ENCODE data around the gene S100A5.
A peak's percentile ranks its signal among the peaks of the same experiment; 100 is the strongest.

S100A5 gene

DNA sequence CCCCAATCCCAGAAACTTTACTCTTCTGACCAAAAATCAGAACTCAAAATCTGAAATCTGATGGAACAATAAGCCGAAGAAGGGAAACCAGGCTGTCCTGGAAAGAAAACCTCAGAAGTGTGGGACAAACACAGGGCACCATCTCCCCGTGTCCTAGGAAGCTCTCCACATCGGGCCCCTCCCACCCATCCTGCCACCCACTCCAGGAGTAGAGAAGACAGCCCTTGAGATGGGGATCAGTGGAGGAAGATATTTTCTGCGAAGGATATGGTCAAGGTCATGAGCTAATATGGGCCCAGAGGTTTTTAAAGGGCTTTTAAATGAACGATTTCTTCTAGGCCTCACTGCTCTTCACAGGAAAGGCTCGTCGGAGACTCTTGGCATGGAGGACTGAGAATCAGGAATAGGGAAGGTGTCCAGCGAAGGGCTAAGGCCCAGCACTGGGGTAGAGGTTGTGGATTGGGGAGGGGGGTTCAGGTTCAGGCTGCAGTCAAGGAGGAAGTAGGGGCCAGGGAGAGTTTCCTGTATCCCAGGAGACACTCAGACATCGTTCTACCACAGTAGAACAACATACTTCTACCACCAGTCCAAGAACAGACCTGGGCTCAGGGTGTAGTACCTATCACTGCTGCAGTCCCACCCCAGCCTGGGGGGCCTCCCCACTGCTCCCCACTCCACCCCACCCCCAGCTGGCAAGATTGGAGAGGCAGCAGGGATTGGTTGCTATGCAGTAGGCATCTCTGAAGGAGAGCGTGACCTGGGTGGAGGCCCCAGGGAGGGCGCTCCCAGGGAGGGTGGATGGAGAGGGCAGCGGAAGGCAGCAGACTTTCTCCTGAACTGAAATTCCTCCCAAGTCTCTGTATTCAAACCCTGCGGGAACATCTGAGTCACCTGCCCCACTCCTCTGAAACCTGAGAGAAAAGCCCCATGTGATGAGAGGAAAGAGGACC lies 1.2 kb upstream of the S100A5 start:
- TF ChIP-seq, protein P1, sequence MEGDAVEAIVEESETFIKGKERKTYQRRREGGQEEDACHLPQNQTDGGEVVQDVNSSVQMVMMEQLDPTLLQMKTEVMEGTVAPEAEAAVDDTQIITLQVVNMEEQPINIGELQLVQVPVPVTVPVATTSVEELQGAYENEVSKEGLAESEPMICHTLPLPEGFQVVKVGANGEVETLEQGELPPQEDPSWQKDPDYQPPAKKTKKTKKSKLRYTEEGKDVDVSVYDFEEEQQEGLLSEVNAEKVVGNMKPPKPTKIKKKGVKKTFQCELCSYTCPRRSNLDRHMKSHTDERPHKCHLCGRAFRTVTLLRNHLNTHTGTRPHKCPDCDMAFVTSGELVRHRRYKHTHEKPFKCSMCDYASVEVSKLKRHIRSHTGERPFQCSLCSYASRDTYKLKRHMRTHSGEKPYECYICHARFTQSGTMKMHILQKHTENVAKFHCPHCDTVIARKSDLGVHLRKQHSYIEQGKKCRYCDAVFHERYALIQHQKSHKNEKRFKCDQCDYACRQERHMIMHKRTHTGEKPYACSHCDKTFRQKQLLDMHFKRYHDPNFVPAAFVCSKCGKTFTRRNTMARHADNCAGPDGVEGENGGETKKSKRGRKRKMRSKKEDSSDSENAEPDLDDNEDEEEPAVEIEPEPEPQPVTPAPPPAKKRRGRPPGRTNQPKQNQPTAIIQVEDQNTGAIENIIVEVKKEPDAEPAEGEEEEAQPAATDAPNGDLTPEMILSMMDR (conservative IDR thresholded peaks at IDR 0.05; ENCODE audit: low read length), result no peak
- TF ChIP-seq EZH2phosphoT487 (IDR thresholded peaks at IDR 0.05; ENCODE audit: borderline replicate concordance), result no peak
- Histone ChIP-seq H3K4me1 (ENCODE audit: insufficient read depth, low read length, poor library complexity, severe bottlenecking) (peaks cover 78% of the 10 kb centered on the region), H3K79me2 (ENCODE audit: insufficient read depth, low read length) (peaks cover 34% of the 10 kb centered on the region), H3K9me2 (replicated peaks; ENCODE audit: low read depth, low read length) (no peaks in the 10 kb centered on the region), H3K36me3 (ENCODE audit: insufficient read depth, low read length) (peaks cover 13% of the 10 kb centered on the region; the same call in 1 of the 2 replicates), H3K9me3 (ENCODE audit: insufficient read depth, low read depth, low read length) (no peaks in the 10 kb centered on the region), H2AFZ (ENCODE audit: low read length) (no peak overlapping the region), H3F3A (ENCODE audit: low read depth) (peaks cover 18% of the 10 kb centered on the region), H3K9ac (ENCODE audit: low read depth, low read length, poor library complexity, severe bottlenecking) (peak overlapping the region; percentile 95), H3K4me3 (ENCODE audit: low read length, poor library complexity, severe bottlenecking) (peak overlapping the region; percentile 53), H4K20me1 (ENCODE audit: insufficient read depth, low read length, poor library complexity, severe bottlenecking) (peaks cover 25% of the 10 kb centered on the region), H3K27me3 (ENCODE audit: insufficient read depth, low read length, poor library complexity, severe bottlenecking) (no peaks in the 10 kb centered on the region), H3K4me2 (ENCODE audit: low read depth, low read length, poor library complexity, severe bottlenecking) (peak overlapping the region; percentile 98)

DNA sequence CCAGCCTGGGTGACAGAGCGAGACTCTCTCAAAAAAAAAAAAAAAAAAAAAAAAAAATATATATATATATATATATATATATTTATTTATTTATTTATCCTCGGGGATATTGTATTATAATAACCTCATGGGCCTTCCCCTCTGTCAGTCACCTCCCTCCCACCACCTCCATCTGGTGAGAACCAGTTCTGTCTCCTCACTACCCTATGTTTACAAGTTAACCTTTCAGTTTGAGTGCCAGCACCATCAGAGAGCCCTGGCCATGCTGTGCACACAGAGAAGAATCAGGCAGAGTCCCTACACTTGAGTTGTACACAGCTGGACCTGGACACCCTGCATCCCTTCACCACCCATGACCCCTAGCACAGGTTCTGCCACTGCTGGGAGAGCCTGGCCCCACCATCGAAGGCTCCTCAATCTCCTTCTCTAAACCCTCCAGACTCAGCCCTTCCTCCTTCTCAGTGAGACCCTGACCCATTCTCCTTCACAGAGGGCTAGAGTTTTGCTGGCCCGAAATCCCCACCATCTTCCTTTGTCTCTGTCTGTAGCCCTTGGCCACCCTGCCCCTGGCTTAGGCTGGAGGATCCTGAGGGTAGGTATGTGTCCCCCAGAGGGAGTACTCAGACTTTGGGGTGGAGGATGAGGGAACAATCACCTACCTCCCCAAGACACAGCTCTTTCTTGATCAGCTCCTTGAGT lies 1.2 kb downstream of the S100A5 start:
- H3K9me2 ChIP-seq (replicated peaks; ENCODE audit: low read depth, low read length), result no peaks in the 10 kb centered on the region
- H3K4me2 ChIP-seq (ENCODE audit: low read depth, low read length, poor library complexity, severe bottlenecking), result peak overlapping the region; percentile 66
- TF ChIP-seq, protein P1 (conservative IDR thresholded peaks at IDR 0.05; ENCODE audit: low read length), result no peak
- TF ChIP-seq EZH2phosphoT487 (IDR thresholded peaks at IDR 0.05; ENCODE audit: borderline replicate concordance), result no peak
- no peaks in the 10 kb centered on the region for H3K9me3 ChIP-seq (ENCODE audit: insufficient read depth, low read depth, low read length)
- H3K4me1 ChIP-seq (ENCODE audit: insufficient read depth, low read length, poor library complexity, severe bottlenecking), result peaks cover 77% of the 10 kb centered on the region
- 0 out of 2 replicates have a peak, but pooled peaks cover 8% of the 10 kb centered on the region for H3F3A ChIP-seq (ENCODE audit: low read depth)
- no peaks in the 10 kb centered on the region for H3K27me3 ChIP-seq (ENCODE audit: insufficient read depth, low read length, poor library complexity, severe bottlenecking)
- peaks cover 12% of the 10 kb centered on the region; the same call in 1 of the 2 replicates for H3K36me3 ChIP-seq (ENCODE audit: insufficient read depth, low read length)
- H3K79me2 ChIP-seq (ENCODE audit: insufficient read depth, low read length), result peaks cover 43% of the 10 kb centered on the region
- no peak overlapping the region for H2AFZ ChIP-seq (ENCODE audit: low read length)
- no peak overlapping the region for H3K4me3 ChIP-seq (ENCODE audit: low read length, poor library complexity, severe bottlenecking)
- peak overlapping the region; percentile 67 for H3K9ac ChIP-seq (ENCODE audit: low read depth, low read length, poor library complexity, severe bottlenecking)
- H4K20me1 ChIP-seq (ENCODE audit: insufficient read depth, low read length, poor library complexity, severe bottlenecking), result peaks cover 22% of the 10 kb centered on the region

DNA sequence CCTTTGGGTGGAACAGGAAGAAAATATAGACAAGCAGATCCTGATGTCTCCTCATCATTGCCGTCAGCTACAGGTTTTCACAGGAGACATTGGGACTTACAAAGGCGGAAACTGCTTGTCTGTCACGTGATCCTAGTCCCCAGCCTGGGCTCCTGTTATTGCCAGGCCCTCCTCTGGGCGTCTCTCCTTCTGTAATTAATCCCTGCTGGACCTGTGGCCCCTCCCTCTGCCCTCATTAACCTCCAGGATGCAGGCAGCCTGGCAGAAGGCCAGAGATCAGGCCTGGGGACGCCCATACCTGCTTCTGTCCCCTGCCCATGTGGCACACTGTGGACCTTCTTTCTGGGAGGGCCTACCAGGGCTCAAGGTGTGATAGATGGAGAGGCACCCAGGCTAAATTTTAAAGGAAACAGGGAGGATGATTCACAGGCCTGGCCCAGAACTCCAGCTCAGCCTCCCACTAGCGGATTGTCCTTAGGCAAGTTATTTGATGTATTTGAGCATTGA lies 2.4 kb downstream of the S100A5 start:
- no peaks in the 10 kb centered on the region for H3K27me3 ChIP-seq (ENCODE audit: insufficient read depth, low read length, poor library complexity, severe bottlenecking)
- H3F3A ChIP-seq (ENCODE audit: low read depth), result 0 out of 2 replicates have a peak, but pooled peaks cover 8% of the 10 kb centered on the region
- TF ChIP-seq EZH2phosphoT487 (IDR thresholded peaks at IDR 0.05; ENCODE audit: borderline replicate concordance), result no peak
- TF ChIP-seq, protein P1 (conservative IDR thresholded peaks at IDR 0.05; ENCODE audit: low read length), result no peak
- peaks cover 10% of the 10 kb centered on the region for H4K20me1 ChIP-seq (ENCODE audit: insufficient read depth, low read length, poor library complexity, severe bottlenecking)
- no peak overlapping the region for H3K4me3 ChIP-seq (ENCODE audit: low read length, poor library complexity, severe bottlenecking)
- H3K36me3 ChIP-seq (ENCODE audit: insufficient read depth, low read length), result peaks cover under 1% of the 10 kb centered on the region; the same call in 1 of the 2 replicates
- no peaks in the 10 kb centered on the region for H3K9me2 ChIP-seq (replicated peaks; ENCODE audit: low read depth, low read length)
- H2AFZ ChIP-seq (ENCODE audit: low read length), result no peak overlapping the region
- H3K9ac ChIP-seq (ENCODE audit: low read depth, low read length, poor library complexity, severe bottlenecking), result no peak overlapping the region
- H3K9me3 ChIP-seq (ENCODE audit: insufficient read depth, low read depth, low read length), result no peaks in the 10 kb centered on the region
- H3K79me2 ChIP-seq (ENCODE audit: insufficient read depth, low read length), result peaks cover 43% of the 10 kb centered on the region
- H3K4me1 ChIP-seq (ENCODE audit: insufficient read depth, low read length, poor library complexity, severe bottlenecking), result peaks cover 77% of the 10 kb centered on the region
- no peak overlapping the region for H3K4me2 ChIP-seq (ENCODE audit: low read depth, low read length, poor library complexity, severe bottlenecking)
